EL (cell line): ENCODE measurements around the gene ZNF549.
"Not testable (repeated sequence)": the region's sequence is repeated elsewhere in the genome, so short reads cannot be mapped to it uniquely, and the experiment has no call there.

Source experiments
- DNase-seq: peaks from one replicate; pipeline ENCODE4 v3.0.0-alpha.2; 2016

Gene ZNF549

DNA sequence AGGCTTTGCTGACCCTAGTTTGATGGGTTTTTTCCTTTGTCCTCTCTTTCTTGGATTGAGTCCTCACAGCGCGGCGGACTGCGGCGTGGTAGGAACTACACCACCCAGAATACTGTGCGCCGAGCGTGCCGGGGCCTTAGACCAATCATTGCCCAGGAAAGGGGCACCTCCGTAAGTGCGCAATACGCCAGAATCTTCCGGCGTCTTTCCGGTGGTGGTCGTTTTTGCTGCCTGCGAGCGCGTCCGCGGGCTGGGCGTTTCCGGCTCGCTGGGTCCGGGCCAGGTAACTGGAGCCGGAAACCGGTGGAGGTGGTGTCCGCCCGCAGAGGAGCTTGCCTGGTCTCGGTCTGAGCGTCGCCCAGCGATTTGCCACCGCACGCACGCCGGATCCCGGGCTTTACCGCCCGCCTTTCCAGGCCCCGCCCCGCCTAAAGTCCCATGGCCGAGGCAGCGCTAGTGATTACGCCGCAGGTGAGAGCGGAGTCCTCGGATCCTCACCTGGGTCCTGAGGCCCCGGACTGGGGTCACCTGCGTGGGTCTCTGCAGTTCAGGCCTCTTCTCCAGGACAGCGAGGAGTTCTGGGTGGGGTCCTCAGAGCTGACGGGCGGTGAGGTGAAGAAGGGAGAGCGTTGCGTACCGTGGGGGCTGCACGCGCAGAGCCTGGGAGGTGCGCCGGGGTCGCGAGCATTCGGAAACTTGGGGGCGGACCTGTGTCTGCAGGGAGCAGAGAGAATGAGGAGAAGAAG is at the start of gene ZNF549:
TSS of gene ZNF549 (plus strand) at position 221 of the 746 bp plus-strand sequence. CDS start at position 439, 218 bp downstream.
- peak; percentile 92 for DNase-seq

DNA sequence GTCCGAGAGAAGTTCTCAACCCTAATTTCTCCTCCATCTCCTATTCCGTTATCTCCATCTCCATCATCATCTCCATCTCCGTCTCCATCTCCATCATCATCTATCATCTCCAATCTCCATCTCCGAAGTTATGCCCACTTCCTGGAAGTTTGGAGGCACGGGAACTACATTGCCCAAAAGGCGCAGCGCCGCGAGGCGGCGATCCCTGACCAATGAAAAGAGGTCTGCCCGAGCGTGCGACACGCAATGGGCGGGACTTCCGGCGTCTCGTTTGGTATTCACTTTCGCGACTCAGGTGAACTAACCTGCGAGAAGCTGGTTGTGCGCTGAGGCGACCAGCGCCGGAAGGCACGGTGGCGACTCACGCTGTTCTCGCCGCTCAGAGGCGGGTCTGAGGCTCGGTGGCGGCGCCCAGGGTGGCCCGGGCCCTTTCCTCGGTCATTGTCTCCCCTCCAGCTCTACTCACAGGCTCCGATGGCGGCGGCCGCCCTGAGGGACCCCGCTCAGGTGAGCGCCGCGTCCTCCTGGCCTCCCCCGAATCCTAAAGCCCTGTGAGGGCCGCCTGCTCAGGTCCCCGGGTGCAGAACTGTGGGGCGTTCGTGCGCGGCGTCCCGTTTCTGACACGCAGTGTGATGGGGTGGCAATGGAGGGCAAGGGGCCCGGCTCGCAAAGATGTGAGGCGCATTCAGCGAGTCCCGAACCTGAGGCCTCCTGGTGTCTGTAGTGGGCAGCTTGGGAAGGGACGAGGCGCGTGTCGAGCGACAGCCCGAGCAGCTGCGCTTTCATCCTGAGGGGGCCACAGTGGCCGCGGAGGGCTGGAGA is 39.5 kb upstream of the ZNF549 start, which contains the start of gene ZNF419:
TSS of gene ZNF419 (plus strand) at position 274 of the 822 bp plus-strand sequence. CDS start at position 475, 201 bp downstream.
- DNase-seq: peak; percentile 86

DNA sequence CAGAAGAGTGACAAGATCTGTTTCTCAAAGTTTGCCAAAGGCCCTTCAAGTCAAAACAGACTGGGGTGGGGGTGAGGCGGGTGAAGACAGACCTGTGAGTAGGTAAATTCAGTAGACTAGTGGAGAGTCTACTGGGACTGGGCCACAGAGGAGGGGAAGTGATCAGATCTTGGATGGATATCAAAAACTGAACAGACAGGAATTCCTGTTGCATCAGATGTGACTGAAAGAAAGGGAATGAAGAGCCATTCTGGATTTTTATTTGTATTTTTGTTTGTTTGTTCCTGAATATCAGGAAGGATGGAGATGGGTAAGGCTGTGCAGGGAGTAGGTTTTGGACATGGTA is 38.9 kb upstream of the ZNF549 start:
- DNase-seq: not testable (repeated sequence)

DNA sequence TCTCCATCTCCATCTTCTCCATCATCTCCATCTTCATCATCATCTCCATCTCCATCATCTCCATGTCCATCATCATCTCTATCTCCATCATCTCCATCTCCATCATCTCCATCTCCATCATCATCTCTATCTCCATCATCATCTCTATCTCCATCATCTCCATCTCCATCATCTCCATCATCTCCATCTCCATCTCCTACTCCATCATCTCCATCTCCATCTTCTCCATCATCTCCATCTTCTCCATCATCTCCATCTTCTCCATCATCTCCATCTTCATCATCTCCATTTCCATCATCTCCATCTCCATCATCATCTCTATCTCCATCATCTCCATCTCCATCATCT is 27.9 kb upstream of the ZNF549 start:
- not testable (repeated sequence) for DNase-seq

DNA sequence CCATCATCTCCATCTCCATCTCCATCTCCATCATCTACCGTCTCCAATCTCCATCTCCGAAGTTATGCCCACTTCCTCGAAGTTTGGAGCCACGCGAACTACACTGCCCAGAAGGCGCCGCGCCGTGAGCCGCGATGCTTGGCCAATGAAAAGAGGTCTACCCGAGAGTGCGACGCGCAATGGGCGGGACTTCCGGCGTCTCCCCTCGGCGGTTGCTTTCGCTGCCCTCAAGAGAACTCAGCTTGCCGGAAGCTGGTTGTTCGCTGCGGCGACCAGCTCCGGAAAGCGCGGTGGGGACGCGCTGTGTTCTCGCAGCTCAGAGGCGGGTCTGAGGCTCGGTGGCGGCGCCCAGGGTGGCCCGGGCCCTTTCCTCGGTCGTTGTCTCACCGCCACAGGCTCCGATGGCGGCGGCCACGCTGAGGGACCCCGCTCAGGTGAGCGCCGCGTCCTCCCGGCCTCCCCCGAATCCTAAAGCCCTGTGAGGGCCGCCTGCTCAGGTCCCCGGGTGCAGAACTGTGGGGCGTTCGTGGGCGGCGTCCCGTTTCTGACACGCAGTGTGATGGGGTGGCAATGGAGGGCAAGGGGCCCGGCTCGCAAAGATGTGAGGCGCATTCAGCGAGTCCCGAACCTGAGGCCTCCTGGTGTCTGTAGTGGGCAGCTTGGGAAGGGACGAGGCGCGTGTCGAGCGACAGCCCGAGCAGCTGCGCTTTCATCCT is 27.3 kb upstream of the ZNF549 start, which contains the start of gene ZNF773:
TSS of gene ZNF773 (plus strand) at position 259 of the 716 bp plus-strand sequence. CDS start at position 402, 143 bp downstream.
- DNase-seq: peak; percentile 95

DNA sequence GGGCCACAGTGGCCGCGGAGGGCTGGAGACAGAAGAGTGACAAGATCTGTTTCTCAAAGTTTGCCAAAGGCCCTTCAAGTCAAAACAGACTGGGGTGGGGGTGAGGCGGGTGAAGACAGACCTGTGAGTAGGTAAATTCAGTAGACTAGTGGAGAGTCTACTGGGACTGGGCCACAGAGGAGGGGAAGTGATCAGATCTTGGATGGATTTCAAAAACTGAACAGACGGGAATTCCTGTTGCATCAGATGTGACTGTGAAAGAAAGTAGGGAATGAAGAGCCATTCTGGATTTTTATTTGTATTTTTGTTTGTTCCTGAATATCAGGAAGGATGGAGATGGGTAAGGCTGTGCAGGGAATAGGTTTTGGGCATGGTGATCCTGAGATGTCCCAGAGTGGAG is 26.8 kb upstream of the ZNF549 start:
- DNase-seq: peak; percentile 44

DNA sequence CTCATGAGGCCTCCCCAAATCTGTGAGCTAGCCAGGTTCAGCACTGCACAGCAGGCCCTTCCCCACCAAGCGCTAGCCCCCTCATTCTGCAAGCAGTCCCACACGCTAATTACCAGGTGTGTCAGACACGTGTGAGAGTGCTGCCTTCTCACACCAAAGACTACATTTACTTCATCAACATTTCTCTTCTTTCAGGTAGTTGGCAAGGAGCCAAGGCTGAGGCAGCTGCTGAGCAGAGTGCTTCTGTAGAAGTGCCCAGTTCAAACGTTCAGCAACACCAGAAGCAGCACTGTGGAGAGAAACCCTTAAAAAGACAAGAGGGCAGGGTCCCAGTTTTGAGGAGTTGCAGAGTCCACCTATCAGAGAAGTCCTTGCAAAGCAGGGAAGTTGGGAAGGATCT is 21.0 kb upstream of the ZNF549 start:
- DNase-seq: no peak

DNA sequence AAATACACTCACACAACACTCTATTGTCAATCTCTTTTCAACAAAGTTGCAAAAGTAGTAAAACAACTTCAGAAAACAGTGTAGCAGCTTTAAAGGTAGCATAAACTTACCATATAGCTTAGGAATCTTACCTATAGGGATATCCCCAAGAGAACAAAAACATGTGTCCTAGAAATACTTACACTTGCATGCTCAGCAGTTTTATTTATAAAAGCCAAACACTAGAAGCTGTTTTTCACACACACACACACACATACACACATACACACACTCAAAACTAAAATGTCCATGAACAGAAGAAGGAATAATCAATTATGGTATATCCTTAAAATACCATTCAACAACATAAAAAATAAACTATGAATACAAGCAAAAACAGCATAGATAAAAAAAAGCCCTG is 15.7 kb upstream of the ZNF549 start:
- DNase-seq: no peak

DNA sequence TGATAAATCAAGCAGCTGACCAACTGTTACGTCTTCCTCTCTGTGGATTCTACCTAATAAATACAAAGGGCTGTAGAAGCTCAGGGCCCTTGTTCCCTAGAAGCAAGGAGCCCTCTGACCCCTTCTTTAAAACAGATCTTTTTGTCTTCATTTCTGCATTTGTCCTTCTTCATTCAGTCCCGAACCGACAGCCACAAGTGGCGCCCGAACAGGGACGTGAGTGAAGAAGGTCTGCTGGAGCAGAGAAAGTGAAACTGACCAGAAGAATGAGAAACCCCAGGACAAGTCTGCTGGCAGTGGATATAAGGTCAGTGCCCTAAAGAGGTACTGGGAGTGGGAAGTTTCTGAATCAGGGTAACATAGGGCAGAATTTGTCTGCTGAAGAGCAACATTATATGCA is 14.3 kb upstream of the ZNF549 start:
- DNase-seq: no peak

DNA sequence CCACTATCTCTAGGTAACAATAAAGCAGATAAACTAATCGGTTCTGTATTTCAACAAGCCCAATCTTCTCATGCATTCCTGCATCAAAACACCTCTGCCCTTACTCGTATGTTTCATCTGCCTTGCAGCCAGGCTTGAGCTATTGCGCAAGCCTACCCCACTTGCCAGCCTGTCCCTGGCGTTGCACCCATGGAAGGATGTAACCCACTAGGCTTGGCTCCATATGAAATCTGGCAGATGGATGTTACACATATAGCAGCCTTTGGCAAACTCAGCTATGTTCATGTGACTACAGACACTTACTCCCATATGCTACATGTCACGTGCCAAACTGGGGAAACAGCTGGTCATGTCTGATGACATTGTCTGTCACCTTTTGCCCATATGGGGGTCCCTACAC is 11.9 kb upstream of the ZNF549 start:
- DNase-seq: no peak

DNA sequence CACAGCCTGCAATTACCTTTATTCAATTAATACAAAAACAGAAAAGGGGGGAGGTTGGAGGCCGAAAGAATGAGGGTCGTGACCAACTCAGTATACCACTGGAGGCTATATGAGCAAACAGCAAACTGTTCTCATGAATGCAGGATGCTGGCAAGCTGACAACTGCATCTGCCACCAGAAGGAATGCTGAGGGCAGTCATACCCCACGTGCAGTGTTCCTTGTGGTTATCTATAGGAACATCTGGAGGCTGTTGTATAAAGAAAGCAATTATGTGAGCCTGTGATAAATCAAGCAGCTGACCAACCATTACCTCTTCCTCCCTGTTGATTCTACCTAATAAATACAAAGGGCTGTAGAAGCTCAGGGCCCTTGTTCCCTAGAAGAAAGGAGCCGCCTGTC is 9.1 kb upstream of the ZNF549 start:
- not testable (repeated sequence) for DNase-seq

DNA sequence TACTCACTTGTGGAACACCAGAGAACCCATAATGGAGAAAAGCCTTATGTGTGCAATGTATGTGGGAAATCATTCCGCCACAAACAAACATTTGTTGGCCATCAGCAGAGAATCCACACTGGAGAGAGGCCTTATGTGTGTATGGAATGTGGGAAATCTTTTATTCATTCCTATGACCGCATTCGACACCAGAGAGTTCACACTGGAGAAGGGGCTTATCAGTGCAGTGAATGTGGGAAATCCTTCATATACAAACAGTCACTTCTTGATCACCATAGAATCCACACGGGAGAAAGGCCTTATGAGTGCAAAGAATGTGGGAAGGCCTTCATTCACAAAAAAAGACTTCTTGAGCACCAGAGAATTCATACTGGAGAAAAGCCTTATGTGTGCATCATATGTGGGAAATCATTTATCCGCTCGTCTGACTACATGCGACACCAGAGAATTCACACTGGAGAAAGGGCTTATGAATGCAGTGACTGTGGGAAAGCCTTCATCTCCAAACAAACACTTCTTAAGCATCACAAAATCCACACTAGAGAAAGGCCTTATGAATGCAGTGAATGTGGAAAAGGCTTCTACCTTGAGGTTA is 10.9 kb downstream of the ZNF549 start:
- no peak for DNase-seq

DNA sequence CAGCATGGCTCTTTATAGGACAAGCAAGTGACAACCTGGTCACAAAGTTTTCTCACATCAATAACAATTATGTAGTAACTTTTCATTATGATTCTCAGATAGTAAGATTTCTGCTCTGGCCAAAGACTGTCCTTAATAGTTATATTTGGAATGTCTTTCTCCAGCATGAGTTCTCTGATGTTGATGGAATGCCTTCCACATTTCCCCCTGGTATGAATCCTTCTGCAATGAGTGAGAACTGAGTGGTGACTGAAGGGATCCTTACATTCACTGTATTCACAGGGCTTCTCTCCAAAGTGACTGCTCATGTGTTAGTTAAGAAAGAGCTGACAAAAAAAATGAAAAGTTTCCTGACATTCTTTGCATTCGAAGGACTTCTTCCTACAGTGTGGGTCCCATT is 19.4 kb downstream of the ZNF549 start:
- no peak for DNase-seq

DNA sequence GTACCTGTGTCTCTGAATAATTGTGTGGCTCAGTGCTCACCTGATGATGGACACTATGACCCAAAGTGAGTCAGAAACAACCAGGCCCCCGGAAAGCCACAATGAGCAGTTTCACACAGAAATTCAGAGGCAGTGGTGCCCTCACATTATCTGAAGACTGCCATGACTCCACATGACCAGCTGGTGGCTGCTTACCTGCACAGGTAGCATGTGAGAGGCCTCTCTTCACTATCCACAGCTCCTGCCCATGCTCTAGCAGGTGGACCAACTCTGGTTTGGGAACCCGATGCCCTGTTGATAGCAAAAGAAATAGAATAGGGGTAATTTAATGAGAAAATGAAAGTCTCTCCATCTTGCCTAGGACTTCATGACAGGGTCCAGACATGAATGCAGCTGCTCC is 25.3 kb downstream of the ZNF549 start:
- no peak for DNase-seq

DNA sequence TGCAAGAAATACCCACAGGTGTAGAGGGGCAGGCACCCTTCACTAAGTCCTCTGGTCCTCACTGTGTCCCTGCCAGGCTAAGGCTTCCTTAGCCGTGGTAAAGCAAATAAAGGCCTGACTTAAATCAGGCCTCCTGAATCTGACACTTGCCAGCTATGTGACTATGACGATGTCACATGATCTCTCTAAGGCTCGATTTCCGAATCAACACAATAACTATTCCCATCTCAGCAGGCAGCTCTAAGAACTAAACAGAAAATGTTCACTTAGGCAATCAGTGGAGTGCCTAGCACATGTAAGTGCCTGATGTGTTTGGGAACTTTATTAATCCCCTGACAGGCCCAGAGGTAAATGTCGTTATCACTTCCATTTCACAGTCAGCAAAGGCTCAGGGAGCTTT is 30.5 kb downstream of the ZNF549 start:
- no peak for DNase-seq

DNA sequence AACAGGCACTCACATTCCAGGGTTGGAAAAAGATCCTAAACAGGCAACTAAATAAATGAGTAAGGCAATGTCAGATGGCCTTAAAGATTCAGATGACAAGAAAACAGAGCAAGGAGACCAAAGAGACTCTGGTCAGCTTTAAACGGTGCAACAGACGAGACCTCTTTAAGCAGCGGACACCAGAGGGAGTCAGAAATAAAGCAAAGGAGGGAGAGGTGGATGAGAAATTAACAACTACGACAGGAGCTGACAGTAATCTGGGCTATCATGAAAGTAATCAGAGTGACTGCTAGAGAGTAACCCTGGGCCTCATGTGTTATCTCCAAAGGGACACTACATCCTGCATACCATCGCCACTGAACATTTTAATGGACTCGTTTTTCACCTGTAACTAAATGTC is 31.4 kb downstream of the ZNF549 start:
- peak; percentile 31 for DNase-seq

DNA sequence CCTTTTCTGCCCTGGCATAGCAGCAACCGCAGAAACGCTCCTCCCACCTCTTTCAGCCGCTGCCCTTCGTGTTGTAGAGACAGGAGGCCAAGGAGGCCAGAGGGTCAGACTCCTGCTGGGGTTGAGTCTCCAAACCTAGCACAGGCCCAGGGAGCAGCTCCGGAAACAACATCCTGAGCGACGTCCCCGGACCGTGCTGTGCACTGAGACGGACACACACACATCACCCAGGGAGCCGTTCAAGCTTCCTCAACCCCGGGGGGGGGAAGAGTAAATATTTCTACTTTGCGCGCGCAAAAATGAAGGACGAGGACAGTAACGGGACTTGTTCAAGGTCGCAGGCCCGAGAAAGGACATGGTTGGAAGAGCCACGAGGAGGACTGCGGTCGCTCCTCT is 31.9 kb downstream of the ZNF549 start:
- DNase-seq: peak; percentile 48

DNA sequence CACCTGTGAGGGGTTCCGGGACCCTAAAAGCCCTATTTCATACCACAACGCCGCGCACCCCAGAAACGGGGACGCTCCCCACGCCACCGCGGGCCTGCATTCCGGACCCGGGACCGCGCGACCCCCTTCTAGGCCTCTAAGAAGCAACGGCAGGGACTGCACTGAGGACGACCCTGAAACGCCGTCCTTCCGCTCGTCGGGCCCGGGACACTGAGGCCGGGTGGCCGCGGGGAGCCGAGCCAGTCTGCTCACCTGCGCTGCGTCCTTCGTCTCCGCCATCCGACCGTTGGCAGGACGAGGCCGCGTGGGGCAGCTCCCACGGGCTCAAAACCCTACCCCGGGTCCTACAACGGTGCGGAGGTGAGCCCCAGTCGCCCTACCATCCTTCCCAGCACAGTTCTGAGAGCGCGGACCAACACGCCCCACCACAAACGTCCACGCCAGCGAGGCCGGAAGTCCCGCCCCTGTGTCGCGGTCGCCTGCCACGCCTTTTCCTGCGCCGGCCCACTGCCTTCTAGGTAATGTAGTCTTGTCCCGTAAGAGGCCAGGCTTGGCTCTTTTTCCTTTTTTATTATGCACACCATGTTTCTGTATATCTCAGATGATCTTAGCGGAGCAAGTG is 32.4 kb downstream of the ZNF549 start, which contains the start of gene ZNF550:
TSS of gene ZNF550 (minus strand) at position 460 of the 622 bp plus-strand sequence. CDS start at position 279, 181 bp downstream.
- peak; percentile 88 for DNase-seq

DNA sequence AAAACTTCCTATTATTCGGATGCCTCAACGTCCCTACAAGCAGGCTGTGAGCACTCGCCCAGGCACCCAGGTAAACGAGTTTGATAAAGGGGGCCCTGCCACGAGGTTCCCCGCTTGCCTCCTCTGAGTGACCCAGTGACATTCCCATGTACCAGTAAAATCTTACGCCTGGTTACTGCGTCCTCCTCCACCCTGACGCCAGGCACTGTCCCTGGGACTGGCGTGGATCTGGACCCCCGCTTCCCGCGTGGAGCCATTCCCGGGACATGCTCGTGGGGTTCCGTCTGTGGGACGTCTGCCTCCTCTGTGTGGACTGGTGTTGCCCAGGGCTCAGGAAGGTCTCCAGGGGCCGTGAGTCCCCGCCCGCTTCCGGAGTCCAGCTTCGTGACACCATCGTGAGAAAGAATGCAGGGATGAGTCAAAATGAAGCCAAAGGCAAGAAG is 32.9 kb downstream of the ZNF549 start:
- DNase-seq: peak; percentile 94

DNA sequence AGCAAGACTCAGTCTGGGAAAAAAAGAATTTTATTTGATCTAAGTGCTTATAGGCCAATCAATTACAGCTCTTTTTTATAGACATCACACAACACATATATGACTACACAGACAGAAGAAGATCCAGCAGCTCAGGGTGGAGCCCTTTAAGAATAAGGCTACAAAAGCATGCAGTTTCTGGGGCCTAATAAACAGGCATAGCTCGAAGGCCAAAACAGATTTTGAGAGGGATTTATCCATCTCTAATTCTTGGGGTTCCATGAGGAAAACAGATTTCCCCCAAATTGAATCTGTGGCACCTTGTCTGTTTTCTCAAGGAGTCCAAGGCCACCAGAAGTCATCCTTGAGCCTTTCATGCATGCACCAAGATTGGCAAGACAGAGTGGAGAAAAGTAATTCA is 36.4 kb downstream of the ZNF549 start:
- DNase-seq: no peak

DNA sequence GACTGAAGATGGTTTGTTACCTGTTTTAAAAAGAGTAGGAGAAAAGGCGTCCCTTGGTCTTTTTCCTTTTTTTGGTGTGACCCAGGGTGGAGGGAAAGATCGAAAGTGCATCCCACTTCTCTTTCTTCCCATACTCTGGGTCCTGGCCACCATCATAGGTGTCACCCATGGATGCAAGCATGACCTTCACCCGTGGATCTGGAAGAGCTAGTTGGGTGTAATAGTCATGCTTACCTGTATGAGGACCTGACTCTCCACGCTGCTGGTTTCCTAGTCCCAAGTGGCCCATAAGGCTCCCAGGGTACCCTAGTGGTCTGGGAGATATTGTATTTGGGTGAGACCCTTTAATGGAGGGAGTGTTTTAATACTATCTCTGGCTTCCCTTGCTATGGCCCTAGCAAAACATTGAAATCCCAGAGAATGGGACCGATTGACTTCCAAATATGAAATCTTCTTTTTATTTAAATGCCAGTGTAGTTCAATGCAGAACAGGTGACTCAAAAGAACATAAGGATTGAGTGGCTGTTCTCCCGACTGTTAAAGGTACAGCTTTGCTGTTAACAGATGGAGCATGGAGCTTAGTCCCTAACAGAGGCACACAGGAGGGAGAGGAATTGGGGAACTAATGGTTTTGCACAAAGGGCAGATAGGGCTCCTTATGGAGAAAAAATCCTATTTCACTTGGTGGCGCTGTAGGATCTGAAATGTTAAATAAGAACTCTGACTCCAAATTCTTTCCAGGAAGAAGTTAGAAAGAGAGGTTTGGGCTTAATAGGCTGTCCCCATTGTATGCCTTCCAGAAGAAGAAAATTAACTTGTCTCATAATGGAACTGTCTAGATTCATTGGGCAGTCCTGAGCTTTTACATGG is 39.5 kb downstream of the ZNF549 start:
- no peak for DNase-seq
